Thyroid gland (tissue), 4 donors: ENCODE data around the gene ANKK1. TPM values are rescaled to one million over a fixed set of nuclear protein-coding genes. Genes with fewer than 3 reads are reported as not detected.

ENCODE experiments used
- DNase-seq, 2 donors: peaks; one replicate each; pipeline ENCODE4 v3.0.0-alpha.2; 2019
- H3K27ac ChIP-seq, 3 donors: fragments of 200-600 bp; sonication (generic); 1 replicate in 2 of 3; 2 replicates in 1 of 3; pipeline ENCODE4 v1.5.1; 2016 to 2019; ENCODE audit warnings: mild to moderate bottlenecking in 1 of 3, moderate library complexity in 1 of 3
- H3K27me3 ChIP-seq: fragments of 200-600 bp; sonication (generic); one replicate; pipeline ENCODE4 v1.5.1; 2019
- H3K36me3 ChIP-seq, 2 donors: fragments of 200-600 bp; sonication (generic); one replicate each; pipeline ENCODE4 v1.5.1; 2016 to 2019
- H3K4me1 ChIP-seq, 2 donors: fragments of 200-600 bp; sonication (generic); one replicate each; pipeline ENCODE4 v1.5.1; 2017 to 2019
- H3K4me3 ChIP-seq, 3 donors: fragments of 200-600 bp; sonication (generic); replicated peaks in 1 of 3; 1 replicate in 2 of 3; 2 replicates in 1 of 3; pipeline ENCODE4 v1.5.1; 2016; ENCODE audit warnings: mild to moderate bottlenecking in 1 of 3
- H3K9me3 ChIP-seq: fragments of 200-600 bp; sonication (generic); one replicate; pipeline ENCODE4 v1.5.1; 2017
- CTCF ChIP-seq, 6 experiments: fragments of 200-600 bp in 3 of 6; fragments of 450-650 bp in 3 of 6; sonication (generic) in 3 of 6; IDR thresholded peaks; one replicate each; pipeline ENCODE4 v1.5.1; 2016 to 2019; ENCODE audit warnings: antibody characterized with exemption in 6 of 6, mild to moderate bottlenecking in 2 of 6, inconsistent platforms in 1 of 6, moderate library complexity in 1 of 6
- POLR2A ChIP-seq, 2 donors: fragments of 450-650 bp; IDR thresholded peaks; one replicate each; pipeline ENCODE4 v1.6.1; 2017; ENCODE audit warnings: antibody characterized with exemption in 2 of 2, mild to moderate bottlenecking in 2 of 2, moderate library complexity in 1 of 2
- WGBS, 2 donors: methylation state at CpG; one replicate each; pipeline ENCODE4 v1.1.5; 2017; 5-methylcytosine and 5-hydroxymethylcytosine counted together
- intact Hi-C: fragments of 100-400 bp; cut with DNase I; formaldehyde crosslinking; loops from one replicate; pipeline ENCODE4 v1.15.1; 2023
- total RNA-seq, 4 donors: library from RNA; depleted of rRNA; stranded (reverse); fragments of >200 nt; gene quantifications; one replicate each; pipeline ENCODE4 v1.2.3, GENCODE V29; 2016

Gene ANKK1
- total RNA-seq, 4 donors from 2014 or later = 0.27 to 1.1 (median 0.88) TPM; not detected in 1

- TF ChIP-seq CTCF (IDR thresholded peaks at IDR 0.05) (no peak), POLR2A (IDR thresholded peaks at IDR 0.05) (no peak)
- H3K27me3 ChIP-seq = no peaks in the 10 kb centered on the region
- H3K4me3 ChIP-seq = no peak overlapping the region
- H3K4me1 ChIP-seq = no peaks in the 10 kb centered on the region
- no peak overlapping the region for H3K27ac ChIP-seq
- no peak for DNase-seq
- WGBS, 2 donors = 96 to 97% methylated on average over 15 to 21 of the region's 21 CpGs
- no peaks in the 10 kb centered on the region for H3K9me3 ChIP-seq
- H3K36me3 ChIP-seq = no peaks in the 10 kb centered on the region
- intact Hi-C loops = no loop called here
These were observed 23.0 kb downstream of the ANKK1 start for GRCh38 chr11:113410414-113411135.

GRCh38 chr11:113411536-113411935 is 24.0 kb downstream of the ANKK1 start:
- no peak for DNase-seq
- no peaks in the 10 kb centered on the region for H3K36me3 ChIP-seq
- H3K4me1 ChIP-seq = no peaks in the 10 kb centered on the region
- TF ChIP-seq POLR2A (IDR thresholded peaks at IDR 0.05) (no peak), CTCF (IDR thresholded peaks at IDR 0.05) (no peak)
- no peaks in the 10 kb centered on the region for H3K27me3 ChIP-seq
- intact Hi-C loops = no loop called here
- H3K27ac ChIP-seq = no peak overlapping the region
- no peak overlapping the region for H3K4me3 ChIP-seq
- WGBS, 2 donors = 80% methylated on average over 2 to 3 of the region's 3 CpGs
- H3K9me3 ChIP-seq = no peaks in the 10 kb centered on the region

GRCh38 chr11:113412675-113413074 is 25.1 kb downstream of the ANKK1 start:
- no peak for DNase-seq
- TF ChIP-seq CTCF (IDR thresholded peaks at IDR 0.05) (no peak), POLR2A (IDR thresholded peaks at IDR 0.05) (no peak)
- intact Hi-C loops = no loop called here

GRCh38 chr11:113415343-113415742 is 27.8 kb downstream of the ANKK1 start:
- no peak for DNase-seq
- WGBS, 2 donors = 94 to 95% methylated on average over 16 of the region's 16 CpGs
- Histone ChIP-seq H3K27me3 (no peaks in the 10 kb centered on the region), H3K9me3 (no peaks in the 10 kb centered on the region), H3K4me1 (no peaks in the 10 kb centered on the region), H3K36me3 (no peaks in the 10 kb centered on the region), H3K4me3 (no peak overlapping the region), H3K27ac (no peak overlapping the region)
- no peak for TF ChIP-seq CTCF (IDR thresholded peaks at IDR 0.05)
- no peak for TF ChIP-seq POLR2A (IDR thresholded peaks at IDR 0.05)
- intact Hi-C loops = no loop called here

More at GRCh38 chr11:113412675-113413074, 25.1 kb downstream of the ANKK1 start:
- H3K27me3 ChIP-seq = no peaks in the 10 kb centered on the region
- no peaks in the 10 kb centered on the region for H3K4me1 ChIP-seq
- H3K9me3 ChIP-seq = no peaks in the 10 kb centered on the region
- no peaks in the 10 kb centered on the region for H3K36me3 ChIP-seq
- no peak overlapping the region for H3K4me3 ChIP-seq
- WGBS, 2 donors = 83 to 94% methylated on average over 9 of the region's 9 CpGs
- H3K27ac ChIP-seq = no peak overlapping the region

GRCh38 chr11:113417428-113417827 is 29.8 kb downstream of the ANKK1 start:
- Histone ChIP-seq H3K4me1 (no peaks in the 10 kb centered on the region), H3K27me3 (no peaks in the 10 kb centered on the region), H3K9me3 (no peaks in the 10 kb centered on the region), H3K36me3 (no peaks in the 10 kb centered on the region), H3K27ac (no peak overlapping the region), H3K4me3 (no peak overlapping the region)
- TF ChIP-seq CTCF (IDR thresholded peaks at IDR 0.05) = no peak
- no peak for TF ChIP-seq POLR2A (IDR thresholded peaks at IDR 0.05)
- no peak for DNase-seq
- intact Hi-C loops = no loop called here
- 80 to 84% methylated on average over 2 of the region's 2 CpGs for WGBS, 2 donors
